ENCODE data around the gene MRPL46.
"Not testable (repeated sequence)": the region's sequence is repeated elsewhere in the genome, so short reads cannot be mapped to it uniquely, and the experiment has no call there.

MRPL46 gene

DNA sequence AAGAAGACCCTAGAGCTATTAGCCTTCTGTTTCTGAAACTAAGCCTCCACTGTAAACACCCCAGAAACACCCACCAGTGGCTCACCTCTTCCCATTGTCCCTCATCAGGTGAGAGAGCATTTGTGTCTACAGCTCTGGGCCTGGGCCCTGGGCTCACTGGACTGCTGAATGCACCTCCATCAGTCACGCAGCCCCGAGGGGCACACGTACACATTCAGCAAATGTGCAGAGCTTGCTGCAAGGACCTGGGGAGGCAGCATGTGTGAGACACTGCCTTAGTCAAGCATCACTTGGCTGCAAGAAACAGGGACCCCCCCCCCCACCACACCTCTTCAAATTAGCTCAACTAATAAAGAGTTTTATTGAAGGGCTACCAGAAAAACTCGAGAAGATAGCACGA is 29.0 kb downstream of the MRPL46 start:
- DNase-seq: no peak

- not testable (repeated sequence) for DNase-seq
These were observed 33.1 kb downstream of the MRPL46 start for GRCh38 chr15:88434106-88434505.

GRCh38 chr15:88433046-88433685 is 34.0 kb downstream of the MRPL46 start:
- no peak for DNase-seq

DNA sequence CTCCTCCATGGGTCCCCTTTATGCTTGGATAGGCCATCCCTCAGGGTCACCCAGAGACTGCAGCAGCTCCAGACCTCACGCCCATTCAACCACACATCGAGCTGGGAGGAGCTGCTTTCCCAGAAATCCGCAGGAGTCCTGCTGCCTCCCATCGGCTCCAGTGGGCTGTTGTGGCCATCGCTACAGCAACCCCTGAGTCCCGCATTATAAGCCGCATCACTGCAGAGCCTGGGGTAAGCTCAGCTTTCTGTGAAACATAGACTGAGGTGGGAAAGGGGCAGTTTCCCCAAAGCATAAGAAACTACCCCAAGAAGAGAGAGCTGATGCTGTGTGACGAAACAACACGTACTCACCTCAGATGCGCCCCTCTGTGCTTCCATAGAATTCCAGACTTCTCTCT is 35.7 kb downstream of the MRPL46 start:
- DNase-seq: no peak

DNA sequence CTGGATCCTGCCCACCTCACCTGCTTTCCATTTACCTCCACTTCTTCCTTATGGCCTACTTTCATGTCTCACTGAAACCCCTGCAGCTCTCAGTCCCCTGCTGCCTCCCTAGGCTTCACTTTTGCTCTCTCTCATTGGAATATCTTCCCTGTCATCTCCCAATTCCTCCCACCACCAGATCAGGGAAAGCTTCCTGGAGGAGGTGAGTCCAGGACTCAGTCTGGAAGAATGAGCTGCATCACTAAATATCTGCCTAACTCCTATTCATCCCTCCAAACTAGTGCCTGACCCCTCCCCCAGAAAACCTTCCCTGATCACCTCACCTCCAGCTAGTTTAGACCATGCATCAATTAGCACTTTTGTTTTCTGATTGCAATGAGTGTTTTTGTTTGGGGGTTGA is 37.1 kb downstream of the MRPL46 start:
- no peak for DNase-seq

- no peak for DNase-seq
These were observed 38.2 kb downstream of the MRPL46 start for GRCh38 chr15:88428805-88429605.

DNA sequence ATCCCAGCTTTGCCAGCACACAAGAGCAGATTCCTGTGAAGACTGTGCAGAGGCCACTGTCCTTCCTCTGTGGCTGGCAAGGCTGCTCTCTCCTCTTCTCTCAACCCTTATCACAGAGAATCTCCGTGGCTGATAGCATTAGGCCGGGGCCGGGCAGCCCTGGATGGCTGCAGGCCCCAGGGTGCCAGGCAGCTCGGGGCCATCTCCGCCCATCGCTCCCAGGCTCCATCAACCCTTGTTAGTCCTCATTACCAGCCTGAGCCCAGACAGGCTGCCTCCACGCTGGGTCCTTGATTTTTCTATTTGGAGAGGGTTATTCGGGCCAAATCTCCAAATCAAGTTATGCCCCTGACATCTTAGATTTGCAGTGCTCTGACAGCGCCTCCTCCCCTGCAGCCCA is 39.1 kb downstream of the MRPL46 start:
- DNase-seq: no peak

DNA sequence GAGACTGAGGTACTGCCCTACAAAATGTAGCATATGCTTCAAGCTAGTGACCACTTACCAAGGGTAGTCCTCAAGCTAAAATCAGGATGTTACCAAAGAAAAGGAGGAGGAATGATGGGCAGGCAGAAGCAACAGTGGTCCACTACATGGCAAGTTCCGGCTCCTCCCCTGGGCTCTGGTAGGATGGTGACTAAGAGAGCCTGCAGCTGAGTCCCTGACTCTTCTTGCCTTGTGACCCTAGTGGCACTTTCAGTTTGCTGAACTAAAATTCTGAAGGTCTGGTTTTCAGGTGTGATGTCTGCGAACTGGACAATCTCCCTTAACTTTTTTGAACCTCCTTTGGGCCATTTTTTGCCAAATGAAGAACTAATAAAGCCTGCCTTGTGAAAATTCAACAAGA is 40.9 kb downstream of the MRPL46 start:
- no peak for DNase-seq

DNA sequence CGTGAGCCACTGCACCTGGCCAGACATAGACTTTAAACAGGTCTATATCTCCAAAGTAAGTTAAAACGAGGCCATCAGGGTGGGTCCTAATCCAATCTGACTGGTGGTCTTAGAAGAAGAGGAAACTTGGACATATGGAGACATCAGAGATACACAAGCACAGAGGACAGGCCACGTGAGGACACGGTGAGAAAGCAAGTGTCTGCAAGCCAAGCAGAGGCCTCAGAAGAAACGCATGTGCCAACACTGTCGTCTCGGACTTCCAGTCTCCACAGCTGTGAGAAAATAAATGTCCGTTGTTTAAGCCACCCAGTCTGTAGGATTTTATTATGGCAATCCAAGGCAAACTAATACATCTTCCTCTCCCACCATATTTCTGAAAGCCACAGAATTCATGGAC is 43.9 kb downstream of the MRPL46 start:
- no peak for DNase-seq

DNA sequence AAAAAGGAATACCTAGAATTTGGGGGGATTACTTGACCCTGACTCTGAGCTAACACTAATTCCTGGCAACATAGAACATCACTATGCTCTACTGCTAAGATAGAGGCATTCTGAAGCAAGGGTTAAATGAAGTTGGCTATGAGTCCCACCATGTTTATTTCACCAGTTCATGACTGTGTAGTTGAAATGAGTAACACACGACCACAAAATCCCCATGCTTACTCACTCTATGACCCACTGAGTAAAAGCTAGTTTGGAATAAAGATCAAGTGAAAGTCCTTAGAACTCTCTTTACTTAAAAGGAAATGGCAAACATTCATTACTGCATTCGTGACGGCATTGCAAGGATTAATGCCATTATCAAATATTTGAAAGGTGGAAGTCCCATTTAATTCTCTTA is 47.4 kb downstream of the MRPL46 start:
- no peak for DNase-seq
